BE2C (cell line): ENCODE data around the gene RLN3.
A peak's percentile ranks its signal among the peaks of the same experiment; 100 is the strongest.

Experiments
- DNase-seq: peaks from one replicate; pipeline ENCODE4 v3.0.0-alpha.2; 2020
- H3K27me3 ChIP-seq: fragments of 250-450 bp; sonication (Bioruptor Pico); 2 replicates; pipeline ENCODE4 v1.5.1; 2020; ENCODE audit warnings: mild to moderate bottlenecking
- H3K36me3 ChIP-seq: fragments of 250-450 bp; sonication (Bioruptor Pico); 2 replicates; pipeline ENCODE4 v1.5.1; 2020; ENCODE audit warnings: mild to moderate bottlenecking
- H3K4me1 ChIP-seq: fragments of 250-450 bp; sonication (Bioruptor Pico); 2 replicates; pipeline ENCODE4 v1.5.1; 2020
- H3K4me3 ChIP-seq: 2 replicates; pipeline ENCODE4 v1.5.1; 2011; ENCODE audit warnings: low read depth, low read length
- H3K9me3 ChIP-seq: fragments of 250-450 bp; sonication (Bioruptor Pico); 2 replicates; pipeline ENCODE4 v1.5.1; 2020
- CTCF ChIP-seq: IDR thresholded peaks from 2 replicates; pipeline ENCODE4 v1.5.1; 2012; ENCODE audit warnings: mild to moderate bottlenecking, low read depth, low read length

RLN3 gene

GRCh38 chr19:13981021-13981420 lies 46.9 kb upstream of the RLN3 start:
- Histone ChIP-seq H3K4me1 (peaks cover 31% of the 10 kb centered on the region), H3K36me3 (no peaks in the 10 kb centered on the region; the same call in 1 of the 2 replicates), H3K27me3 (no peaks in the 10 kb centered on the region), H3K4me3 (no peak overlapping the region), H3K9me3 (no peaks in the 10 kb centered on the region)
- peak; percentile 65 for DNase-seq
- no peak for TF ChIP-seq CTCF

GRCh38 chr19:13981467-13981866 lies 46.5 kb upstream of the RLN3 start:
- no peak overlapping the region for H3K4me3 ChIP-seq
- no peaks in the 10 kb centered on the region for H3K27me3 ChIP-seq
- peaks cover 35% of the 10 kb centered on the region for H3K4me1 ChIP-seq
- no peaks in the 10 kb centered on the region for H3K9me3 ChIP-seq
- no peaks in the 10 kb centered on the region; the same call in 1 of the 2 replicates for H3K36me3 ChIP-seq
- no peak for DNase-seq
- no peak for TF ChIP-seq CTCF

GRCh38 chr19:13981988-13982501 lies 45.9 kb upstream of the RLN3 start:
- Histone ChIP-seq H3K9me3 (no peaks in the 10 kb centered on the region), H3K27me3 (no peaks in the 10 kb centered on the region), H3K4me3 (no peak overlapping the region), H3K4me1 (peaks cover 41% of the 10 kb centered on the region), H3K36me3 (no peaks in the 10 kb centered on the region; the same call in 1 of the 2 replicates)
- no peak for TF ChIP-seq CTCF
- no peak for DNase-seq

- peaks cover 47% of the 10 kb centered on the region for H3K4me1 ChIP-seq
- H3K9me3 ChIP-seq, result no peaks in the 10 kb centered on the region
- no peak overlapping the region for H3K4me3 ChIP-seq
- no peak for TF ChIP-seq CTCF
- no peak for DNase-seq
- H3K27me3 ChIP-seq, result no peaks in the 10 kb centered on the region
- H3K36me3 ChIP-seq, result no peaks in the 10 kb centered on the region; the same call in 1 of the 2 replicates
Observed at GRCh38 chr19:13982773-13983172, 45.2 kb upstream of the RLN3 start.

GRCh38 chr19:13983213-13983889 lies 44.6 kb upstream of the RLN3 start:
- DNase-seq, result no peak
- H3K4me3 ChIP-seq, result no peak overlapping the region
- H3K9me3 ChIP-seq, result no peaks in the 10 kb centered on the region
- TF ChIP-seq CTCF, result no peak
- no peaks in the 10 kb centered on the region; the same call in 1 of the 2 replicates for H3K36me3 ChIP-seq
- no peaks in the 10 kb centered on the region for H3K27me3 ChIP-seq
- H3K4me1 ChIP-seq, result peaks cover 47% of the 10 kb centered on the region

GRCh38 chr19:13984186-13984585 lies 43.8 kb upstream of the RLN3 start:
- no peak for DNase-seq
- Histone ChIP-seq H3K27me3 (no peaks in the 10 kb centered on the region), H3K9me3 (no peaks in the 10 kb centered on the region), H3K36me3 (no peaks in the 10 kb centered on the region; the same call in 1 of the 2 replicates), H3K4me3 (no peak overlapping the region), H3K4me1 (peaks cover 46% of the 10 kb centered on the region)
- no peak for TF ChIP-seq CTCF
